Bronchial epithelial cell (primary cell): ENCODE measurements around the gene ADGRG2. TPM values are rescaled to one million over a fixed set of nuclear protein-coding genes. Genes with fewer than 3 reads are reported as not detected.
"Not testable (repeated sequence)": the region's sequence is repeated elsewhere in the genome, so short reads cannot be mapped to it uniquely, and the experiment has no call there.

Experiments used
- DNase-seq: peaks from one replicate; pipeline ENCODE4 v3.0.0-alpha.2; 2010; ENCODE audit warnings: low read depth
- FAIRE-seq: peaks from 2 replicates; lab custom pipeline; 2011; peaks lifted over from hg19 to GRCh38; lab: Jason Lieb, UNC
- H3K27me3 ChIP-seq: 2 replicates; pipeline ENCODE4 v1.5.1; 2011; ENCODE audit warnings: low read length; ENCODE audit not compliant: control insufficient read depth, insufficient read depth
- H3K36me3 ChIP-seq: 2 replicates; pipeline ENCODE4 v1.5.1; 2011; ENCODE audit warnings: low read length; ENCODE audit not compliant: control insufficient read depth, insufficient read depth
- H3K4me3 ChIP-seq: 2 replicates; pipeline ENCODE4 v1.5.1; 2011; ENCODE audit warnings: mild to moderate bottlenecking, low read depth, low read length, control low read depth
- total RNA-seq: library from RNA; depleted of rRNA; stranded (reverse); fragments of >200 nt; gene quantifications from 2 replicates; pipeline ENCODE4 v1.2.1, GENCODE V29; 2014
- TF ChIP-seq, protein P1 (sequence below): IDR thresholded peaks from 2 replicates; pipeline ENCODE4 v1.5.1; 2011; ENCODE audit warnings: mild to moderate bottlenecking, moderate library complexity, low read length, control low read depth, inconsistent platforms; ENCODE audit not compliant: insufficient read depth, severe bottlenecking

Gene ADGRG2
- total RNA-seq, 1 donor from 2014 or later = 0.26 TPM

DNA sequence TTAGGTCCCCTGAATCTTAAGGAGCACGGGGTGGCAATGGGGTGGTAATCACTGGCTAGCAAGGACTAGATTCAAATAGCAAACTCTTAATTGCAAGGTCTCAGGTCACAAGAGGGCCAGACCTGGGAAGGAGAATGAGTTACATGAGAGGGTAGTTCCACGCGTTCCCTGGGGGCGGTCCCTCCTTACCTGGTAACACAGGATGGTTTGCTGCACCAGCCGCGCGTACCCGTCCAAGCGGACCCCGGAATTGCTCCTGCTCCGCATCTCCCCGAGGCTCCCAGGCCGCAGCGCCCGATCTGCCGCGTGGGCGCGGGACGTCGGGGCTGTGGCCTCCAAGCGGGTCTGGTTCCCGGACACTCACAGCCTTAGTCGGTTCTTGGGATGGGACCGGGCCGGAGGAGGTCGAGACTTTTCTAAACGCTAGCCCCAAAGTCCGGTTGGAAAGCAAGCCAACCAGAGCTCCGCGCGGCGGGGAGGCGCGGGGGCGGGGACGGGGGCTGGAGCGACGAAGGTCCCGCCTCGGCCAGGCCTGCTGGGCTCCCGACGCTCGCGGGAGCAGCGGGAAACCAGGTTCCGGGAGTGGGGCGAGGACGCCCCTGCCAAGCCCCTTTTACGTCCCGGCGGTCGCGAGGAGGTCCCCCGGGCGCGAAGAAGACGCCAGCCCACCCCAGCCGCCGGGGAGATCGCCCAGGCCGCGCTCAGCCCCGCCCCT lies 138.4 kb downstream of the ADGRG2 start, which contains the start of gene PHKA2:
TSS of gene PHKA2 (minus strand) at position 449 of the 715 bp plus-strand sequence. CDS start at position 267, 182 bp downstream.
- no peak for FAIRE-seq
- no peaks in the 10 kb centered on the region for H3K36me3 ChIP-seq
- no peak for DNase-seq
- H3K4me3 ChIP-seq = peak within 1 kb of the TSS; percentile 46
- TF ChIP-seq, protein P1, sequence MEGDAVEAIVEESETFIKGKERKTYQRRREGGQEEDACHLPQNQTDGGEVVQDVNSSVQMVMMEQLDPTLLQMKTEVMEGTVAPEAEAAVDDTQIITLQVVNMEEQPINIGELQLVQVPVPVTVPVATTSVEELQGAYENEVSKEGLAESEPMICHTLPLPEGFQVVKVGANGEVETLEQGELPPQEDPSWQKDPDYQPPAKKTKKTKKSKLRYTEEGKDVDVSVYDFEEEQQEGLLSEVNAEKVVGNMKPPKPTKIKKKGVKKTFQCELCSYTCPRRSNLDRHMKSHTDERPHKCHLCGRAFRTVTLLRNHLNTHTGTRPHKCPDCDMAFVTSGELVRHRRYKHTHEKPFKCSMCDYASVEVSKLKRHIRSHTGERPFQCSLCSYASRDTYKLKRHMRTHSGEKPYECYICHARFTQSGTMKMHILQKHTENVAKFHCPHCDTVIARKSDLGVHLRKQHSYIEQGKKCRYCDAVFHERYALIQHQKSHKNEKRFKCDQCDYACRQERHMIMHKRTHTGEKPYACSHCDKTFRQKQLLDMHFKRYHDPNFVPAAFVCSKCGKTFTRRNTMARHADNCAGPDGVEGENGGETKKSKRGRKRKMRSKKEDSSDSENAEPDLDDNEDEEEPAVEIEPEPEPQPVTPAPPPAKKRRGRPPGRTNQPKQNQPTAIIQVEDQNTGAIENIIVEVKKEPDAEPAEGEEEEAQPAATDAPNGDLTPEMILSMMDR = no peak
- no peaks in the 10 kb centered on the region for H3K27me3 ChIP-seq

DNA sequence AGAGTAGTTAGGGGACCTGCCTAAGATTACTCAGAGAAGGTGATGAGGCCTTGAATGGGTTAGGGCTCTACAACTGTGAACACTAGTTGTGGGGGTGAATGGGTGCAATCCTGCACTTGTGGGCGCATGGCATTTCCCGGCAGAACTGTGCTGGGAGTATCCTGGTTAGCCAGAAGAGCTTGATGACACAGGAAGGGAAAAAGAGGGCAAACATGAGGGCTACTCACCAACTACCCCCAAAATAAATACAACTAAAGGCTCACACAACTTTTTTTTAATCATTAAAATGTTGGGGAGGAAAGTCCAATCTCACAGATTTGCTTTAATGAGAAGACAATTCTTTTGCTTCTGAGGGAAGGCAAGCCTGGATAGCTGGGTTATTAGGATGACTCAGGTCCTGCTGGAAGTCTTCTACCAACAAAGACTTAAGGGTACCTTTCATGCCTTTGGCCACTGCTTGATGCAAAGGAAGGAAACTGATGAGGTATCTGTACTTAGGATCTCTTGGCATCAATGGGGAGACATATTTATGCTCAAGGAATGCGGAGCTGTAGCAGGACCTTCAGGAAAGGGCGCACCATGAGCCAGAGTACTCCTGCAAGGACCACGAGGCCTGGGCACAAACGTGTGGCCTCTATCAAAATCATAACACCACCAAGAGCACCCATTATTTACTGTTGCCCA lies 141.0 kb downstream of the ADGRG2 start:
- Histone ChIP-seq H3K36me3 (no peaks in the 10 kb centered on the region), H3K4me3 (no peak overlapping the region), H3K27me3 (no peaks in the 10 kb centered on the region)
- FAIRE-seq (no peak), DNase-seq (no peak)
- TF ChIP-seq, protein P1 = no peak

DNA sequence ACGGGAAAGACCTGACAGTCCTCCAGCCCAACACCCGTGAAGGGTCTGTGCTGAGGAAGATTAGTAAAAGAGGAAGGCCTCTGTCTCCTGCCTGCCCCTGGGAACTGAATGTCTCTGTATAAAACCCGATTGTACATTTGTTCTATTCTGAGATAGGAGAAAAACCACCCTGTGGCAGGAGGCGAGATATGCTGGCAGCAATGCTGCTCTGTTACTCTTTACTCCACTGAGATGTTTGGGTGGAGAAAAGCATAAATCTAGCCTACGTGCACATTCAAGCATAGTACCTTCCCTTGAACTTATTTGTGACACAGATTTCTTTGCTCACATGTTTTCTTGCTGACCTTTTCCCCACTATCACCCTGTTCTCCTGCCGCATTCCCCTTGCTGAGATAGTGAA lies 142.0 kb downstream of the ADGRG2 start:
- not testable (repeated sequence) for DNase-seq, H3K27me3 ChIP-seq, H3K4me3 ChIP-seq, H3K36me3 ChIP-seq, FAIRE-seq

DNA sequence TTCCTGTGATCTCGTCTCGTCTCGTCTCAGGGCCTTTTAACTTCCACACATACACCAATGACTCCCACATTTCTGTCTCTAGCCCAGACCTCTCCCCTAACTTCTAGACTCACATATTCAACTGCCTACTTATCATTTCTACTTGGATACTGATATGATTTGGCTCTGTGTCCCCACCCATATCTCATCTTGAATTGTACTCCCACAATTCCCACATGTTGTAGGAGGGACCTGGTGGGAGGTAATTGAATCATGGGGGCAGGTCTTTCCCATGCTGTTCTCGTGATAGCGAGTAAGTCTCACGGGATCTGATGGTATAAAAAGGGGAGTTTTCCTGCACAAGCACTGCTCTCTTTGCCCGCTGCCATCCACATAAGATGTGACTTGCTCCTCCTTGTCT lies 147.3 kb downstream of the ADGRG2 start:
- no peaks in the 10 kb centered on the region for H3K36me3 ChIP-seq
- TF ChIP-seq, protein P1 = no peak
- H3K4me3 ChIP-seq = no peak overlapping the region
- FAIRE-seq = no peak
- no peak for DNase-seq
- H3K27me3 ChIP-seq = no peaks in the 10 kb centered on the region

DNA sequence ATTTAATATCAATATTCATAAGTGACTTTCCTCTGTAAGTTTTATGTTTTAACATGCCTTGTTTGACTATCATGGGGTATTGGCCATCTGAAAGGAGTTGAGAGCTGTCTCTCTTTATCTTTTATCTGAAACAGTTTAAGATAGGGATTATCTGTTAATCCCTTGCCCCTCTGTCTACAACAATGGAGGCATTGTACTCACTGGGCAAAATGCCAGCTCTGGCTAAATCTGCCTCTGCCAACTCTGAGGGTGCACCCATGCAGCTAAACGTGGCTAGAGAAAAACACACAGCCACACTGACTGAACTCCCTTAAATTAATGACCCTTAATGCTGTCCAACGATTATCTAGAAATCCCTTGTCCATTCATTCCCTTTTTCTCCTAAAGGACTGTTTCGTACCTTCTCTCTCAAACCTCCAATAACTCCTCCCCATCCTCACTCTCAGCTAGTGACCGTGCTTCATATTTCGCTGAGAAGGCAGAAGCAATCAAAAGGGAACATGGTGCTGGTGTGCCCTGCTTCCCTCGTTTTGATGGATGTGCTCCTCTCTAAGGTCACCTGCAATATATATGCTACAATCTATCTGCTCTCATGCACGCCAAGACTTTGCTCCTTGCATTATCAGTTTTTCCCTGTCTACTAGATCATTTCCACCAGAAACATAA lies 148.6 kb downstream of the ADGRG2 start:
- TF ChIP-seq, protein P1 = no peak
- Histone ChIP-seq H3K4me3 (no peak overlapping the region), H3K36me3 (no peaks in the 10 kb centered on the region), H3K27me3 (no peaks in the 10 kb centered on the region)
- no peak for FAIRE-seq
- DNase-seq = no peak

DNA sequence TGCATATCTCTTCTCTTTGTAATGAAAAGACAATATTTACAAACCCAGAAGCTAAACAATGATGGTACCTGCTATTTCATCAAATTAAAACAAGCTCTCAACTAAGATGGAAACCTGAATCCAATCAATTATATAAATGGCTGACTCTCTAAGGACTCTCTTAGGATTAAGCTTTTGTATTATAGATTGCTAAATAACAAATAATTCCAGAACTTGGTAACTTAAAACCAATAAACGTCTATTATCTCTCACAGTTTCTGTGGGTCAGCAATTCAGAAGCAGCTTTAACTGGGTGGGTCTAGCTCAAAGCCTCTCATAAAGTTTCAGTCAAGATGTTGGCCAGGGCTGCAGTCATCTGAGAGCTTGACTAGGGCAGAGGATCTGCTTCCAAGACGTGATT lies 150.8 kb downstream of the ADGRG2 start:
- TF ChIP-seq, protein P1 = no peak
- Histone ChIP-seq H3K4me3 (no peak overlapping the region), H3K36me3 (no peaks in the 10 kb centered on the region), H3K27me3 (no peaks in the 10 kb centered on the region)
- FAIRE-seq = no peak
- DNase-seq = no peak
